Measurements from ENCODE around the gene HSPB6. TPM values are rescaled to one million over a fixed set of nuclear protein-coding genes. Genes with fewer than 3 reads are reported as not detected.

The HSPB6 gene
- total RNA-seq, 2 donors from 2014 or later = 35.0 to 117 TPM

- H3K27me3 ChIP-seq = no peaks in the 10 kb centered on the region
- TF ChIP-seq CTCF (IDR thresholded peaks at IDR 0.05) (no peak), POLR2A (IDR thresholded peaks at IDR 0.05) (no peak)
- WGBS, 2 donors = 80 to 97% methylated on average over 5 of the region's 5 CpGs
- DNase-seq = no peak
- H3K36me3 ChIP-seq (replicated peaks in 1 of 2; ENCODE audit: insufficient read depth in 1 of 2, low read depth in 2 of 2) = peaks cover 0 to 7% of the 10 kb centered on the region in 2 donors
- H3K9me3 ChIP-seq = no peaks in the 10 kb centered on the region
- no peak overlapping the region for H3K4me3 ChIP-seq
- ATAC-seq = no peak
- H3K4me1 ChIP-seq = peaks cover 34% of the 10 kb centered on the region
- no peak overlapping the region for H3K27ac ChIP-seq
- intact Hi-C loops (cut with DNase I) = no loop called here
Measured at GRCh38 chr19:35750167-35750566, 6.7 kb downstream of the HSPB6 start.

- ATAC-seq (peak; percentile 87), DNase-seq (peak; percentile 99)
- Histone ChIP-seq H3K4me3 (peak within 1 kb of the TSS; percentile 63 to 100), H3K9me3 (no peaks in the 10 kb centered on the region), H3K27me3 (no peaks in the 10 kb centered on the region), H3K36me3 (replicated peaks in 1 of 2; ENCODE audit: insufficient read depth in 1 of 2, low read depth in 2 of 2) (peaks cover 0 to 4% of the 10 kb centered on the region in 2 donors), H3K4me1 (peaks cover 44% of the 10 kb centered on the region), H3K27ac (peak within 1 kb of the TSS; percentile 18 to 77 (median 64))
- 1% methylated on average over 34 to 45 of the region's 45 CpGs for WGBS, 2 donors
- TF ChIP-seq CTCF (IDR thresholded peaks at IDR 0.05) (peak in 5 of 7 experiments; percentile 10 to 73 (median 33)), POLR2A (IDR thresholded peaks at IDR 0.05) (peak; percentile 16 to 86 (median 85))
- intact Hi-C loops (cut with DNase I) = no loop called here
Measured at GRCh38 chr19:35748106-35749020, 8.5 kb downstream of the HSPB6 start, which contains the start of gene LIN37. Gene LIN37, plus strand, starts transcription at chr19:35748576. Its CDS starts 149 bp downstream, at chr19:35748725.

- intact Hi-C loops (cut with DNase I) = no loop called here
- no peak overlapping the region for H3K27ac ChIP-seq
- ATAC-seq (no peak), DNase-seq (no peak)
- H3K4me3 ChIP-seq = no peak overlapping the region
- WGBS, 2 donors = 74 to 77% methylated on average over 5 of the region's 5 CpGs
- peaks cover 48% of the 10 kb centered on the region for H3K4me1 ChIP-seq
- TF ChIP-seq CTCF (IDR thresholded peaks at IDR 0.05) (no peak), POLR2A (IDR thresholded peaks at IDR 0.05) (no peak)
- no peaks in the 10 kb centered on the region for H3K36me3 ChIP-seq (replicated peaks in 1 of 2; ENCODE audit: insufficient read depth in 1 of 2, low read depth in 2 of 2)
- H3K9me3 ChIP-seq = no peaks in the 10 kb centered on the region
- no peaks in the 10 kb centered on the region for H3K27me3 ChIP-seq
Measured at GRCh38 chr19:35746531-35746930, 10.3 kb downstream of the HSPB6 start.

- Histone ChIP-seq H3K27me3 (no peaks in the 10 kb centered on the region), H3K4me3 (peak overlapping the region; percentile 67 to 78), H3K9me3 (no peaks in the 10 kb centered on the region), H3K4me1 (peaks cover 49% of the 10 kb centered on the region), H3K36me3 (replicated peaks in 1 of 2; ENCODE audit: insufficient read depth in 1 of 2, low read depth in 2 of 2) (no peaks in the 10 kb centered on the region), H3K27ac (peak overlapping the region in 3 of 4 donors; percentile 56 to 100 (median 99))
- no peak for DNase-seq
- TF ChIP-seq POLR2A (IDR thresholded peaks at IDR 0.05) = no peak
- TF ChIP-seq CTCF (IDR thresholded peaks at IDR 0.05) = no peak
- intact Hi-C loops (cut with DNase I) = no loop called here
- ATAC-seq = no peak
- 1 to 18% methylated on average over 4 of the region's 4 CpGs for WGBS, 2 donors
Measured at GRCh38 chr19:35746087-35746462, 10.8 kb downstream of the HSPB6 start.
